ENCODE data around the gene KIF21B. TPM values are rescaled to one million over a fixed set of nuclear protein-coding genes. Genes with fewer than 3 reads are reported as not detected.

Gene KIF21B
- total and polyA plus RNA-seq, 8 donors, result 2.0 to 15.1 (median 9.5) TPM

DNA sequence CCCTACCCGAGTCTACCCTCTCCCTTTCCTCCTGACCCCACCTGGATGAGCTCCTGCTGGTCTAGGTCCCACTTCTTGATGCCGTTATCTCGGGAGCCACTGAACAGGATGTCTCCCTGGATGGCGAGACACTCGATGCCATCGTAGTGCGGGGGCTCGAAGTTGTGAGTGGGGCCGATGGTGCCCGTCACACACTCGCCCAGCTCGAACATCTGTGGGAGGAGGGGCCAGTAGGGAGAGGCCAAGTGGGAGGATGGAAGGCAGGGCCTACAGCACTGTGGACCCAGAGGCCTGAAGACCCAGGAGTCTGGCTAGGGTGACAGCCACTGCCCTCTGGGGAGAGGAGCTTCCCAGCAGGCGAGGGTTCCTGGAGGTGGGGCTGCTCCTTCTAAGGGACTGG is 48.1 kb downstream of the KIF21B start:
- intact Hi-C loops (cut with DNase I), result loop anchor here (10.0 kb wide), 2 partner anchors 69 to 249 kb away; no protein-coding TSS in a partner anchor
- Histone ChIP-seq H3K4me3 (no peak overlapping the region), H3K9me3 (no peaks in the 10 kb centered on the region), H3K27me3 (no peaks in the 10 kb centered on the region), H3K36me3 (peaks cover 0 to 81% of the 10 kb centered on the region in 2 donors), H3K4me1 (no peaks in the 10 kb centered on the region), H3K27ac (no peak overlapping the region)
- ATAC-seq (no peak), DNase-seq (no peak)
- no peak for TF ChIP-seq CTCF (IDR thresholded peaks at IDR 0.05)

DNA sequence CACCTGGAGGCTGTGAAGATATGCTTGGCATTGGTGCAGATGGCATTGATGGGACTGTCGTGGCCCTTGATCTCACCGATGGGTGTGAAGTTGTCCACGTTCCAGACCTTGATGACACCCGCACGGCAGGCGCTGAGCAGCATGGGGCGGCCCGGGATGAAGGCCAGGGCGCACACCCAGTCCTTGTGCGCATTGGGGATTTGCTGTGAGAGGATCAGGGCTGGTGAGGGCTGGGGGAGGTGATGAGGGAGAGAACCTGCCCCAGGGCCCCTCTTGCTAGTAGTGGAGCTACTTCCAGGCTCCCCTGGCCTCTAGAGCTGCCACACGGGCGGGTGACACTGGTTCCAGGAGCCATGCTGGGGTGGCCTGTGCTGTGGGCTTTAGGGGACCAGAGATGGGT is 48.8 kb downstream of the KIF21B start:
- Histone ChIP-seq H3K27ac (no peak overlapping the region), H3K4me3 (no peak overlapping the region), H3K27me3 (no peaks in the 10 kb centered on the region), H3K9me3 (no peaks in the 10 kb centered on the region), H3K4me1 (no peaks in the 10 kb centered on the region), H3K36me3 (peaks cover 0 to 75% of the 10 kb centered on the region in 2 donors)
- no peak for DNase-seq
- intact Hi-C loops (cut with DNase I), result loop anchor here (5.0 to 10.0 kb wide), 4 partner anchors 68 to 250 kb away; no protein-coding TSS in a partner anchor
- no peak for TF ChIP-seq CTCF (IDR thresholded peaks at IDR 0.05)
- ATAC-seq, result no peak

GRCh38 chr1:200973937-200974657 is 49.4 kb downstream of the KIF21B start:
- DNase-seq (peak in 1 of 4 donors; percentile 6), ATAC-seq (no peak)
- no peak overlapping the region for H3K4me3 ChIP-seq
- no peak overlapping the region for H3K27ac ChIP-seq
- no peaks in the 10 kb centered on the region for H3K4me1 ChIP-seq
- intact Hi-C loops (cut with DNase I), result loop anchor here (5.0 to 10.0 kb wide), 4 partner anchors 68 to 251 kb away; no protein-coding TSS in a partner anchor
- TF ChIP-seq CTCF (IDR thresholded peaks at IDR 0.05), result no peak
- no peaks in the 10 kb centered on the region for H3K9me3 ChIP-seq
- no peaks in the 10 kb centered on the region for H3K27me3 ChIP-seq
- peaks cover 0 to 69% of the 10 kb centered on the region in 2 donors for H3K36me3 ChIP-seq

GRCh38 chr1:200972985-200973742 is 50.4 kb downstream of the KIF21B start:
- Histone ChIP-seq H3K9me3 (no peaks in the 10 kb centered on the region), H3K4me1 (no peaks in the 10 kb centered on the region), H3K27ac (no peak overlapping the region), H3K4me3 (no peak overlapping the region), H3K27me3 (no peaks in the 10 kb centered on the region), H3K36me3 (peaks cover 0 to 62% of the 10 kb centered on the region in 2 donors)
- ATAC-seq (no peak), DNase-seq (no peak)
- TF ChIP-seq CTCF (IDR thresholded peaks at IDR 0.05), result no peak
- intact Hi-C loops (cut with DNase I), result loop anchor here (5.0 to 10.0 kb wide), 4 partner anchors 69 to 252 kb away; no protein-coding TSS in a partner anchor

All from left lung (tissue), 10 donors.